H54 (cell line): ENCODE data around the gene KANSL3.

ENCODE experiments used
- DNase-seq: peaks from one replicate; pipeline ENCODE4 v3.0.0; 2011; ENCODE audit warnings: low spot score, mixed read lengths; ENCODE audit not compliant: insufficient read length
- FAIRE-seq: peaks from 3 replicates; lab custom pipeline; 2011; peaks lifted over from hg19 to GRCh38; lab: Jason Lieb, UNC
- POLR2A ChIP-seq: IDR thresholded peaks from 2 replicates; pipeline ENCODE4 v1.6.1; 2011; ENCODE audit warnings: low read depth, mild to moderate bottlenecking, low read length

The KANSL3 gene

DNA sequence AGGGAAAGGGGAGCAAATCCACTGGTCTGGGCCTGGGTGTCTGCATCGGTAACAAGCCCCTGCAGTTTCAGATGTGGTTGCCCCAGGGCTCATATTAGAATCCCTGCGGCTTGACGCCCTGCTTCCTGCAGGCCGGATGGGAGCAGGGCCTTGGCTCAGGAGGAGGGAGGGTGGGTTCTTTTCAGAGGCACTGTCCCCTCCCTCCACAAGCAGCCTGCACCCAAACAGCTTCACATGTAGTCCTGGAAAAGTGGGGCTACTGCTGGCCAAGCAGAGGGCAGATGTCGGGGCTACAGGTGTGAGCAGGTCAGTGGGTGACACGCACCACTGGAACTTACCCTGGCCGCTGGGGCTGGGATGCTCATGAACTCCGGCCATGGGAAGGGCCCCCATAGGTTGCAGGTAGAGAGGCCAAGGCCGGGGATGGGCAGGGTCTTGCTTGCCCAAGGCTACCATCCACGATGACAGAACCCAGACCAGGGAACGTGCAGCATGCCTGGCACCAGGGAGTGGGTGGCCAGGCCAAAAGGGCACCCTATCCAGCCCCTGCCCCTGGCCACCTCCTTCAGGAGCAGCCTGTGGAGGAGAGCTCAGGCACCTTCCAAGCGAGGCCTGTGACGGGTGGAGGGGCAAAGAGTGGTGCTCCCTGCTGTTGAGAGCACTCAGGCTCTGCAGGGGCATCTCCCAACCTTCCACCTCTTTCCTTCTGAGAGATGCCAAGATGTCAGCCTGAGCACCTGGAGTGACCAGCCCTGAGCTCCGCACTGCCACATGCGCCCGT, 84.7 kb downstream of the KANSL3 start:
- TF ChIP-seq POLR2A, result no peak
- DNase-seq (no peak), FAIRE-seq (no peak)

DNA sequence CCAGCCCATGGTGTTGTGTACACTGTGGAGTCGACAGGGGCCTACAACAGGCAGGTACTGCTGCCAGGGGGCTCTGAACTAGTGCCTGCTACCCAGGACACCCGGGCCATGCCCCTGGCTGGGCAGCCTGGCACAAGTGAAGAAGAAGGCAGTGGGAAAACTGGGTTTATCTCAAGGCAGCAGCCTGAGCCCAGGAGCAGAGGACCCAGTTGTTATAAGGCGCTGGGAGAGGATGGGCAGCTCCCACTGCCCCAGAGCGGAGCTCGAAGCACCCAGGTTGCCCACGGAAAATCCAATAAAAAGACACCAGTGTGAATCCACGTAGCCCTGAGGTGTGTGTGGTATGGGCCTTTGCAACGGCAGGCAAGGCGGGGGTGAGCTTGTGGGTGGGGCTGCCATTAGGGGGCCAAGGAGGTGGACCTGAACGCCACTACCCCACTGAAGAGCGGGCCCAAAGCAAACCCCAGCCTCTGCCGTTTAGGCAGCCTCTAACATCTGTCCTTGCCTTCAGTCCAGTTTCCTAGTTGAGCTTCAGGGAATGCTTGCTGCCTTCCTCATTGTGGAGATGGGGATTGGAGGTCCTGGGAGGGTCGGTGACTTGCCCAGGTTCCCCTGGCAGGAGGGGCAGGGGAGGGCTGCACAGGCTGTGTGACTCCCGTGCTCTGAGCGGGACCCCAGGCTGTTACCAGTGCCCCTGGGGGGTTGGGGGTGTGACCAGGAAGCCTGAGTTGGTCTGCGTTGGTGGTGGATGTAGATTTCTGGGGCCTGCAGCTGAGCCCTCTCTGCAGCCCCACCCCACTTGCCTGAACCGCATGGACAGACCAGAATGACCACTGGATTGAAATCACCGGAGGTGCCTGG, 85.6 kb downstream of the KANSL3 start:
- no peak for TF ChIP-seq POLR2A
- DNase-seq (no peak), FAIRE-seq (no peak)

DNA sequence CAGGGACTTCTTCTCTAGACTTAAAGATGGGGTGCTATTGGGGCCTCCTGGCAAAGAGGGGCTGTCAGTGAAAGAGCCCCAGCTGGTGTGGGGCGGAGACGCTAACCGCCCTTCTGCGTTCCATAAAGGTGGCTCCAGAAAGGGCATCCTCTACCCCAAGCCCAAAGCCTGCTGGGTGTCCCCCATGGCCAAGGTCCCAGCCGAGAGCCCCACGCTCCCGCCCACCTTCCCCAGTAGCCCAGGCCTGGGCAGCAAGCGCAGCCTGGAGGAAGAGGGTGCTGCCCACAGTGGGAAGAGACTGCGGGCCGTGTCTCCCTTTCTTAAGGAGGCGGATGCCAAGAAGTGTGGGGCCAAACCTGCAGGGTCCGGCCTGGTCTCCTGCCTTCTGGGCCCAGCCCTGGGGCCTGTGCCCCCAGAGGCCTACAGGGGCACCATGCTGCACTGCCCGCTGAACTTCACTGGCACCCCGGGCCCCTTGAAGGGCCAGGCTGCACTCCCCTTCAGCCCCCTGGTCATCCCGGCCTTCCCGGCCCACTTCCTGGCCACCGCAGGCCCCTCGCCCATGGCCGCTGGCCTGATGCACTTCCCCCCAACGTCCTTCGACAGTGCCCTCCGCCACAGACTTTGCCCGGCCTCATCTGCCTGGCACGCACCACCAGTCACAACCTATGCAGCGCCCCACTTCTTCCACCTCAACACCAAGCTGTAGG, 86.4 kb downstream of the KANSL3 start:
- no peak for TF ChIP-seq POLR2A
- no peak for FAIRE-seq
- DNase-seq, result no peak

DNA sequence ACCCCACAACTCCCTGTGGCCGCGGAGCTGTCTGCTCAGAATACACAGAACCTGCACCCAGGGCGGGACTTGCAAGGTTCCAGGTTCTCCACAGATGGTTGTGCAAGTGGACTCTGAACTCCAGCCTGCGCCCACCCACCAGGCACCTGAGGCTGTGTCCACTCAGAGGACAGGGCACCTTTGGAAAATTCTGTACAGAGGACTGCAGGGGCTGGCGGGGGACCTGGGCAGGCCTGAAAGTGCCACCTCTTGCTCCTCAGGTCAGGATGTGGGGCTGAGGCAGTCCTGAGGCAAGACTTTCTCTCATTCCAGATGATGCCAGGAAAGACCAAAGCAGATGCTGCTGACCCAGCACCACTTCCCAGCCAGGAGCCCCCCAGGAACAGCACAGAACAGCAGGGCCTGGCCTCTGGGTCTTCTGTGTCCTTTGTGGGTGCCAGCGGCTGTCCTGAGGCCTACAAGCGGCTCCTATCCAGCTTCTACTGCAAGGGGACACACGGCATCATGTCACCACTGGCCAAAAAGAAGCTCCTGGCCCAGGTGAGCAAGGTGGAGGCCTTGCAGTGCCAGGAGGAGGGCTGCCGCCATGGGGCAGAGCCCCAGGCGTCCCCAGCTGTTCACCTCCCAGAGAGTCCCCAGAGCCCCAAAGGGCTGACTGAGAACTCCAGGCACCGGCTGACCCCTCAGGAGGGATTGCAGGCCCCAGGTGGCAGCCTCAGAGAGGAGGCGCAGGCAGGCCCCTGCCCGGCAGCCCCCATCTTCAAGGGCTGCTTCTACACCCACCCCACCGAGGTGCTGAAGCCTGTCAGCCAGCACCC, 87.1 kb downstream of the KANSL3 start:
- no peak for FAIRE-seq
- no peak for TF ChIP-seq POLR2A
- DNase-seq, result no peak

DNA sequence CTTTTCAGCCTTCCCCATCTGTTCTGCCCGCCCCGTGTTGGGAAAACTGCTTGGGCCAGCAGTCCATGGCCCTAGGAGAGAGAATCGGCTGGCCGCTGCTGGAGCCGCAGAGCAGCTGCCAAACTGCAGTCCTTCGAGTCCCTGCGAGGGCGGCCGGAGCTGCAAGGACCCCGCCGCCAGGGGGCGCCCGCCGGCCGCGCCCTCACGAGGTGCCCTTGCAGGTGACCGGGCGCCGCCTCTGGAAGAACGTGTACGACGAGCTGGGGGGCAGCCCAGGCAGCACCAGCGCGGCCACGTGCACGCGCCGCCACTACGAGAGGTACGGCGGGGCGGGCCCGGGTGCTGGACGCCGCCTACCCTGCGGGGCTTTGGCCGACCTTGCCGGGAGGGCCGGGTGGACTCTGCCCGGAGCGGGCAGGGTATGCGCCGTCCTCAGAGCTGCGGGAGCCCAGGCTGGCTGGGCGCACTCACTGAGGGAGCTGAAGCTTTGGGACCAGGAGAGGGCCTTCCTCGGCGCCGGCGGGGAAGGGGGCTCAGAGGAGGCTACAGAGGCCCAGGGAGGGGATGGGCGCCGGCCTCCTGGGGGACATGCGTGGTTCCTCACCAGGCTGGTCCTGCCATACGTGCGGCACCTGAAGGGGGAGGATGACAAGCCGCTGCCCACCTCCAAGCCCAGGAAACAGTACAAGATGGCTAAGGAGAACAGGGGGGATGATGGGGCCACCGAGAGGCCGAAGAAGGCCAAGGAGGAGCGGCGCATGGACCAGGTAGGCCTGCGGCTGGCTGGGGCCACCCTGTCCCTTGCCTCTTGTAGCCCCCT, 87.9 kb downstream of the KANSL3 start:
- FAIRE-seq, result no peak
- no peak for TF ChIP-seq POLR2A
- no peak for DNase-seq

DNA sequence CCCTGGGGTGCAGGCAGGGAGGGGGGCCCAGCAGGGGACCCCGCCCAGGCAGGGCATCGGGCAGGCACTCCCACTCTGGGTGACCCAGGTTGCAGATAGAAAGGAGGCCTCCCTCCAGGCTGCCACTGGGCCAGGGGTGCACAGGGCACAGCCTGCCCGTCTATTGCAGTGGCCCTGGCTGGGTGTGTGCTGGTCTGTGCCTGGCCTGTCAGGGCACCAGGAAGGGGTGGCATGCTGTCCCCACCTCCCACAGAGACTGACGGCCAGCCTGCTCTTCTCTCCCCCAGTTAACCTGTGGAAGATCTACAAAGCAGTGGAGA, 88.7 kb downstream of the KANSL3 start:
- DNase-seq (no peak), FAIRE-seq (no peak)
- no peak for TF ChIP-seq POLR2A

DNA sequence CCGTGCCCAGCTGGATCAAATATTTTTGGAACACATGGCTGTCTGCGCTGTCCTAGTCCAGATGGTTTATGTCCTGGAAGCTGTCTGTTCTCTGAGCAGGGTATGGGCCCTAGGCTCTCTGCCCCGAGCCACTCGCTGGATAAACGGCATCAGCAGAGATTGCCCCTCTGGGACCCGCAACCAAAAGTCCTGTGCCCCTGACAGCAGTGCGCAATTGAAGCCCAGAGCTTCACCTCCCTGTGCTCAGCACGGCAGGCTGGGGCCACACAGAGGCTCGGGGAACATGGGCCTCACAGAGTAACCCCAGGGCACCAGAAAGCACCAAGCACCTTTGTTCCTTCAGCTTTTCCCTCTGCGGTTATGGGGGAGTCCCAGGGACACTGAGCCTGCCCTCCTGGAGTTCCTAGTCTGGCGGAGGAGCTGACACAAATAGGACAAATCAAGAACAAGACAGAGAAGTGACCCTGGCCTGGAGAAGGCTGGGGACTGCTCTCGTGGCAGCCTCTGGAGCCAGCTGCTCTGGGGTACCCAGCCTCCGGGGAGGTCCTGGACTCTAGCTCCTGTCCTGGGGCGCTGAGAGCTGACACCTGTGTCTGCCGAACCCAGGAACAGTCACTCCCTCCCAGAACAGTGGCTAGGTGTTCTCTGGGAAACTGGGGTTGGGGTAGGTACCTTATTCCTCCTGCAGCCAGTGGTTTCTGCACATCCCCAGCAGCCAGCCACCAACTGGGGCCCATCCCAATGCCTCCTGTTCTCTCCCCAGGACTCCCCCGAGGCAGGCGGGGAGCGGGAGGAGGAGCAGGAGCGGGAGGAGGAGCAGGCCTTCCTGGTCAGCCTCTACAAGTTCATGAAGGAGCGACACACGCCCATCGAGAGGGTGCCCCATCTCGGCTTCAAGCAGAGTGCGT, 89.3 kb downstream of the KANSL3 start:
- DNase-seq (no peak), FAIRE-seq (no peak)
- no peak for TF ChIP-seq POLR2A

DNA sequence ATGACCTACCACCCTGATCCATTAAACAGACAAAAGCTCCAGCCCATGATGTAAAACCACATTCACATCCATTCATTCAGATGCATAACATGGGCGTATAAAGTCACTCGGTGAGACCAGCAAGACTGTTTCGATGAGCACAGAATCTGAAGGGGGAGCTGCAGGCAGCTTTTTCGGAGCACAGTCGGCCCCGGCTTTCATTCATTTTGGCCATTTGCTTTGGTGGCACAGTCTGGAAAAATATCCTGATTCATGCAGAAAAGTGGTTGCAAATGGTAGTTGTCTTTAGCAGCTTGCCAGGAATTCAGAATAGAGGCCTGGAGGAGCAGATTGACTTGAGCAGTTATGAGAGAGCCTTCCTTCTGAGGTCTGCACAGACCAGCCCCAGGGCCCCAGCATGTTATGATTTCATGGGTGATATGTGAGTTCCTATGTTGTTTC, 90.4 kb downstream of the KANSL3 start:
- FAIRE-seq, result no peak
- TF ChIP-seq POLR2A, result no peak

DNA sequence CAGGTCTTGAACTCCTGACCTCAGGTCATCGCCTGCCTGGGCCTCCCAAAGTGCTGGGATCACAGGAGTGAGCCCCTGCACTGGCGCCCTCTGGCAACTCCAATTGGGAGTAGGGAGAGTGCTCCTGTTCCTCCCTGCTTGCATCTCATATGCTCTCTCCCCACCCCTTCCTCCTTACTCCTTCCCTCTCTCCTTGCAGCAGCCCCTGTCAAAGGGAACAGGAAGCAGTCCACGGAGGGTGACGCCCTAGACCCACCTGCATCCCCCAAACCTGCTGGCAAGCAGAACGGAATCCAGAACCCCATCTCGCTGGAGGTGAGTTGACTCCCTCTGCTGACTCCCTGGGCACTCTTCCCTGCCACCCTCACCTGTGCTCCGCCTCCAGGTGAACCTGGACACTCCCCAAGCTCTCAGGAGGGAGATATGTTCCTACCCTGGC, 90.9 kb downstream of the KANSL3 start:
- DNase-seq, result no peak
- FAIRE-seq, result no peak
- no peak for TF ChIP-seq POLR2A

More for the DNA sequence above, 90.4 kb downstream of the KANSL3 start:
- no peak for DNase-seq

DNA sequence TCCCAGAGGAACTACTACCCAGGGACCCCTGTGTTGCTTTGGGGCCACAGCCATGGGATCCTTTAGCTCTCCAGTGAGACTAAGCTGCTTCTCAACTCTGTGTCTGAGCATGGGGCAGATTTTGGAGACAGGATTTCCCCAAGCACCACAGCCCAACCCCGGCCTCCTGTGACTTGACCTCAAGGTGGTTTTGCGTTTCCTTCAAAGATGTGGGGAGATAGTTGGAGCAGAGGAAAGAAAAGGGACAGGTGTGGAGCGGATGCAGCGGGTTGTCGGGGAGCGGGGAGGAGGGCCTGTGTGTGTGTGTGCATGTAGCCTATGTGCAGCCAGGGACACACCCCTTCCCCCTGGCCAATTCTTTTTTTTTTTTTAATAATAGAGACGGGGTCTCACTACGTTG, 91.3 kb downstream of the KANSL3 start:
- FAIRE-seq, result no peak
- TF ChIP-seq POLR2A, result no peak

DNA sequence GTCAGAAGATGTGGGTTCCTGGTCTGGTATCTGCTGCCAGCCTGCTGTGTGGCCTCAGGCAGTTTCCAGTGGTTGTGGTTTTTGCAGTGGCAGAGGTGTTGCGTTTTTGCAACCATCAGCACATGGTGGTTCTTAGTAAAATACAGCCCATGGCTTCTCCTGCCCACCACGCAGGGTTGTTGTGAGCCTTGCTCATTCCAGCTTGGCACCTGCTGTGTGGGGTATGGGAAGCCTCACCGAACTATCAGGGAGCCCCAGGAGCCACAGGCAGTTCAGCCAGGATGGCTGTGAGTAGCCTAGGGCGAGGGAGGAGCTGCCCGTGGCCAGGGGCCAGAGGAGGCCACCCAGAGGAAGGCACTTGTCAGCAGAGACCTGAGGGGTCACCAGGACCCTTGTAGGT, 91.8 kb downstream of the KANSL3 start:
- FAIRE-seq (no peak), DNase-seq (no peak)
- TF ChIP-seq POLR2A, result no peak

More for the DNA sequence above, 91.3 kb downstream of the KANSL3 start:
- DNase-seq, result no peak
